GM23338 (cell line): ENCODE measurements around the gene RASGRF2. TPM values are rescaled to one million over a fixed set of nuclear protein-coding genes. Genes with fewer than 3 reads are reported as not detected.

ENCODE experiments used
- ATAC-seq: fragments of 200-7000 bp; cut with Tn5 transposase; 3 replicates; pipeline ENCODE4 v1.9.1; 2020
- DNase-seq: peaks from one replicate; pipeline ENCODE4 v3.0.0-alpha.2; 2015; ENCODE audit warnings: low spot score
- H2AFZ ChIP-seq: fragments of 200-600 bp; sonication (generic); 2 replicates; pipeline ENCODE4 v1.8.0; 2016; ENCODE audit warnings: antibody characterized with exemption, mild to moderate bottlenecking, moderate library complexity
- H3F3A ChIP-seq: fragments of 200-600 bp; sonication (generic); replicated peaks from 2 replicates; pipeline ENCODE4 v1.8.0; 2017; ENCODE audit warnings: antibody characterized with exemption, mixed run types, low read depth
- H3K27ac ChIP-seq: fragments of 200-600 bp; sonication (generic); 2 replicates; pipeline ENCODE4 v1.6.1; 2016; ENCODE audit warnings: low read depth
- H3K27me3 ChIP-seq: fragments of 200-600 bp; sonication (generic); 2 replicates; pipeline ENCODE4 v1.8.0; 2016; ENCODE audit warnings: mild to moderate bottlenecking, mixed run types, moderate library complexity; ENCODE audit not compliant: insufficient read depth
- H3K36me3 ChIP-seq: fragments of 200-600 bp; sonication (generic); 2 replicates; pipeline ENCODE4 v1.8.0; 2016; ENCODE audit warnings: mild to moderate bottlenecking; ENCODE audit not compliant: insufficient read depth
- H3K4me1 ChIP-seq: fragments of 200-600 bp; sonication (generic); 2 replicates; pipeline ENCODE4 v1.8.0; 2016; ENCODE audit warnings: mild to moderate bottlenecking, moderate library complexity; ENCODE audit not compliant: insufficient read depth
- H3K4me2 ChIP-seq: fragments of 200-600 bp; sonication (generic); 2 replicates; pipeline ENCODE4 v1.7.1; 2017; ENCODE audit warnings: mixed run types
- H3K4me3 ChIP-seq: fragments of 200-600 bp; sonication (generic); 2 replicates; pipeline ENCODE4 v1.6.1; 2016; ENCODE audit warnings: mixed run types
- H3K79me2 ChIP-seq: fragments of 200-600 bp; sonication (generic); replicated peaks from 2 replicates; pipeline ENCODE4 v1.8.0; 2017; ENCODE audit warnings: mild to moderate bottlenecking; ENCODE audit not compliant: insufficient read depth
- H3K9me2 ChIP-seq: fragments of 200-600 bp; sonication (generic); 2 replicates; pipeline ENCODE4 v1.8.0; 2017; ENCODE audit not compliant: insufficient read depth
- H4K20me1 ChIP-seq: fragments of 200-600 bp; sonication (generic); replicated peaks from 2 replicates; pipeline ENCODE4 v1.8.0; 2017; ENCODE audit warnings: mild to moderate bottlenecking; ENCODE audit not compliant: insufficient read depth
- H3K27ac Mint-ChIP-seq: 2 replicates; pipeline ENCODE4 v1.8.0; 2020; ENCODE audit warnings: inconsistent platforms, mild to moderate bottlenecking, moderate library complexity, mixed read lengths
- H3K27me3 Mint-ChIP-seq: 3 replicates; pipeline ENCODE4 v1.8.0; 2022; ENCODE audit warnings: low read depth, mild to moderate bottlenecking, moderate library complexity, mixed read lengths, inconsistent platforms; ENCODE audit not compliant: insufficient read depth, poor library complexity
- H3K36me3 Mint-ChIP-seq: 3 replicates; pipeline ENCODE4 v1.8.0; 2021; ENCODE audit warnings: low read depth, mild to moderate bottlenecking, inconsistent platforms, moderate library complexity, mixed read lengths
- H3K4me1 Mint-ChIP-seq: 3 replicates; pipeline ENCODE4 v1.8.0; 2020; ENCODE audit warnings: mild to moderate bottlenecking, inconsistent platforms, mixed read lengths
- H3K4me3 Mint-ChIP-seq: 3 replicates; pipeline ENCODE4 v1.8.0; 2021; ENCODE audit warnings: moderate library complexity, mild to moderate bottlenecking, inconsistent platforms, mixed read lengths
- H3K9me3 Mint-ChIP-seq: 3 replicates; pipeline ENCODE4 v1.8.0; 2020; ENCODE audit warnings: moderate library complexity, mild to moderate bottlenecking, inconsistent platforms, mixed read lengths
- CREB1 ChIP-seq: fragments of 250-450 bp; sonication (Bioruptor Pico); IDR thresholded peaks from 2 replicates; pipeline ENCODE4 v1.5.0; 2020; ENCODE audit warnings: low read depth, mild to moderate bottlenecking, moderate library complexity
- EZH2 ChIP-seq: fragments of 200-600 bp; sonication (generic); IDR thresholded peaks from one replicate; pipeline ENCODE4 v1.8.0; 2017; ENCODE audit warnings: antibody characterized with exemption, mild to moderate bottlenecking, low read depth; ENCODE audit not compliant: unreplicated experiment
- EZH2phosphoT487 ChIP-seq: fragments of 200-600 bp; sonication (generic); IDR thresholded peaks from one replicate; pipeline ENCODE4 v1.8.1; 2018; ENCODE audit warnings: antibody characterized with exemption; ENCODE audit not compliant: unreplicated experiment
- JUNB ChIP-seq: IDR thresholded peaks from one replicate; pipeline ENCODE4 v1.6.1; 2016; ENCODE audit warnings: antibody characterized with exemption; ENCODE audit not compliant: unreplicated experiment
- NANOG ChIP-seq: IDR thresholded peaks from 2 replicates; pipeline ENCODE4 v1.6.1; 2016; ENCODE audit warnings: antibody characterized with exemption, borderline replicate concordance
- POLR2AphosphoS5 ChIP-seq: IDR thresholded peaks from 2 replicates; pipeline ENCODE4 v1.6.1; 2016; ENCODE audit warnings: antibody characterized with exemption, low read depth
- STAT1 ChIP-seq: IDR thresholded peaks from one replicate; pipeline ENCODE4 v1.6.1; 2016; ENCODE audit warnings: antibody characterized with exemption; ENCODE audit not compliant: unreplicated experiment
- ZNF114 ChIP-seq: fragments of 250-450 bp; sonication (Bioruptor Pico); IDR thresholded peaks from 2 replicates; pipeline ENCODE4 v1.5.0; 2020; ENCODE audit warnings: mild to moderate bottlenecking, moderate library complexity
- ZNF331 ChIP-seq: fragments of 250-450 bp; sonication (Bioruptor Pico); IDR thresholded peaks from 2 replicates; pipeline ENCODE4 v1.5.0; 2020; ENCODE audit warnings: low read depth, mild to moderate bottlenecking, moderate library complexity
- polyA plus RNA-seq: library from polyadenylated mRNA; unstranded; fragments of >200 nt; fragmentation: Nextera tagmentation; extraction: Ambion mirVana; gene quantifications from 2 replicates; pipeline ENCODE4 v1.2.1, GENCODE V29; 2016
- total RNA-seq: library from RNA; depleted of rRNA; stranded (reverse); fragments of >200 nt; shearing (Covaris generic); gene quantifications from 2 replicates; pipeline ENCODE4 v1.2.3, GENCODE V29; 2014
- TF ChIP-seq, protein P1 (sequence below), 2 experiments: fragments of 200-600 bp in 1 of 2; sonication (generic) in 1 of 2; conservative IDR thresholded peaks; 2 replicates each; pipeline versions ENCODE4 v1.5.1 to v1.6.1; 2016 to 2017; ENCODE audit warnings: antibody characterized with exemption in 2 of 2, low read depth in 2 of 2, mild to moderate bottlenecking in 2 of 2, moderate library complexity in 1 of 2
- TF ChIP-seq, protein P2 (sequence below): IDR thresholded peaks from one replicate; pipeline ENCODE4 v1.6.1; 2018; ENCODE audit warnings: antibody characterized with exemption; ENCODE audit not compliant: unreplicated experiment
- TF ChIP-seq, protein P3 (sequence below): IDR thresholded peaks from 2 replicates; pipeline ENCODE4 v1.6.1; 2016; ENCODE audit warnings: antibody characterized with exemption

The RASGRF2 gene
- total and polyA plus RNA-seq, 2 experiments from 2014 or later: 5.0 to 19.2 TPM

DNA sequence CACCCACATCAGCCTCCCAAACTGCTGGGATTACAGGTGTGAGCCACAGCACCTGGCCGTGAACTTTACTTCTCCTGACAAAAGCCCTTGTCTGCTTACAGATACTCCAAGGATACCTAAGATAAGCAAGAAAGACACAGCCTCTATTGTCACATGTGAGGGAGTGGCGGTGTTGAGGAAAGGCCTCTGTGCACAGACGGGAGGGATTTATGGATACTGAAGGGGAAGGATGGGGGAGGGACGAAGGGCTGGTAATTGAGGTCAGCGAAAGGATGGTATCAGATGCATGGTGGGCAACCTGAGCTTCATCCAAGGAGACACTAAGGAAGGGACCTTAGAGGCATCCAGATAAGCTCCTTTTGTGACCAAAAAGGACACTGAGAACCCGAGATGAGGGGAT, 206.3 kb downstream of the RASGRF2 start:
- Histone ChIP-seq H3K27me3 (no peaks in the 10 kb centered on the region), H2AFZ (no peak overlapping the region), H3K79me2 (no peaks in the 10 kb centered on the region), H4K20me1 (no peaks in the 10 kb centered on the region), H3F3A (no peaks in the 10 kb centered on the region), H3K9me2 (0 out of 2 replicates have a peak, but pooled peaks cover 2% of the 10 kb centered on the region), H3K4me3 (no peak overlapping the region), H3K36me3 (no peaks in the 10 kb centered on the region), H3K27ac (no peak overlapping the region), H3K4me2 (no peak overlapping the region), H3K4me1 (no peaks in the 10 kb centered on the region)
- no peaks in the 10 kb centered on the region for H3K9me3 Mint-ChIP-seq
- TF ChIP-seq EZH2phosphoT487: no peak
- no peak for TF ChIP-seq EZH2
- no peak for TF ChIP-seq JUNB
- TF ChIP-seq CREB1: no peak
- no peak for TF ChIP-seq ZNF114 (CRISPR knock-in tag)
- no peak for TF ChIP-seq STAT1
- TF ChIP-seq NANOG: no peak
- no peak for TF ChIP-seq ZNF331
- TF ChIP-seq, protein P1, sequence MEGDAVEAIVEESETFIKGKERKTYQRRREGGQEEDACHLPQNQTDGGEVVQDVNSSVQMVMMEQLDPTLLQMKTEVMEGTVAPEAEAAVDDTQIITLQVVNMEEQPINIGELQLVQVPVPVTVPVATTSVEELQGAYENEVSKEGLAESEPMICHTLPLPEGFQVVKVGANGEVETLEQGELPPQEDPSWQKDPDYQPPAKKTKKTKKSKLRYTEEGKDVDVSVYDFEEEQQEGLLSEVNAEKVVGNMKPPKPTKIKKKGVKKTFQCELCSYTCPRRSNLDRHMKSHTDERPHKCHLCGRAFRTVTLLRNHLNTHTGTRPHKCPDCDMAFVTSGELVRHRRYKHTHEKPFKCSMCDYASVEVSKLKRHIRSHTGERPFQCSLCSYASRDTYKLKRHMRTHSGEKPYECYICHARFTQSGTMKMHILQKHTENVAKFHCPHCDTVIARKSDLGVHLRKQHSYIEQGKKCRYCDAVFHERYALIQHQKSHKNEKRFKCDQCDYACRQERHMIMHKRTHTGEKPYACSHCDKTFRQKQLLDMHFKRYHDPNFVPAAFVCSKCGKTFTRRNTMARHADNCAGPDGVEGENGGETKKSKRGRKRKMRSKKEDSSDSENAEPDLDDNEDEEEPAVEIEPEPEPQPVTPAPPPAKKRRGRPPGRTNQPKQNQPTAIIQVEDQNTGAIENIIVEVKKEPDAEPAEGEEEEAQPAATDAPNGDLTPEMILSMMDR (conservative IDR thresholded peaks at IDR 0.05; ENCODE audit: low read depth in 2 of 2): no peak
- TF ChIP-seq POLR2AphosphoS5: no peak
- TF ChIP-seq, protein P2, sequence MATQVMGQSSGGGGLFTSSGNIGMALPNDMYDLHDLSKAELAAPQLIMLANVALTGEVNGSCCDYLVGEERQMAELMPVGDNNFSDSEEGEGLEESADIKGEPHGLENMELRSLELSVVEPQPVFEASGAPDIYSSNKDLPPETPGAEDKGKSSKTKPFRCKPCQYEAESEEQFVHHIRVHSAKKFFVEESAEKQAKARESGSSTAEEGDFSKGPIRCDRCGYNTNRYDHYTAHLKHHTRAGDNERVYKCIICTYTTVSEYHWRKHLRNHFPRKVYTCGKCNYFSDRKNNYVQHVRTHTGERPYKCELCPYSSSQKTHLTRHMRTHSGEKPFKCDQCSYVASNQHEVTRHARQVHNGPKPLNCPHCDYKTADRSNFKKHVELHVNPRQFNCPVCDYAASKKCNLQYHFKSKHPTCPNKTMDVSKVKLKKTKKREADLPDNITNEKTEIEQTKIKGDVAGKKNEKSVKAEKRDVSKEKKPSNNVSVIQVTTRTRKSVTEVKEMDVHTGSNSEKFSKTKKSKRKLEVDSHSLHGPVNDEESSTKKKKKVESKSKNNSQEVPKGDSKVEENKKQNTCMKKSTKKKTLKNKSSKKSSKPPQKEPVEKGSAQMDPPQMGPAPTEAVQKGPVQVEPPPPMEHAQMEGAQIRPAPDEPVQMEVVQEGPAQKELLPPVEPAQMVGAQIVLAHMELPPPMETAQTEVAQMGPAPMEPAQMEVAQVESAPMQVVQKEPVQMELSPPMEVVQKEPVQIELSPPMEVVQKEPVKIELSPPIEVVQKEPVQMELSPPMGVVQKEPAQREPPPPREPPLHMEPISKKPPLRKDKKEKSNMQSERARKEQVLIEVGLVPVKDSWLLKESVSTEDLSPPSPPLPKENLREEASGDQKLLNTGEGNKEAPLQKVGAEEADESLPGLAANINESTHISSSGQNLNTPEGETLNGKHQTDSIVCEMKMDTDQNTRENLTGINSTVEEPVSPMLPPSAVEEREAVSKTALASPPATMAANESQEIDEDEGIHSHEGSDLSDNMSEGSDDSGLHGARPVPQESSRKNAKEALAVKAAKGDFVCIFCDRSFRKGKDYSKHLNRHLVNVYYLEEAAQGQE: no peak
- TF ChIP-seq, protein P3, sequence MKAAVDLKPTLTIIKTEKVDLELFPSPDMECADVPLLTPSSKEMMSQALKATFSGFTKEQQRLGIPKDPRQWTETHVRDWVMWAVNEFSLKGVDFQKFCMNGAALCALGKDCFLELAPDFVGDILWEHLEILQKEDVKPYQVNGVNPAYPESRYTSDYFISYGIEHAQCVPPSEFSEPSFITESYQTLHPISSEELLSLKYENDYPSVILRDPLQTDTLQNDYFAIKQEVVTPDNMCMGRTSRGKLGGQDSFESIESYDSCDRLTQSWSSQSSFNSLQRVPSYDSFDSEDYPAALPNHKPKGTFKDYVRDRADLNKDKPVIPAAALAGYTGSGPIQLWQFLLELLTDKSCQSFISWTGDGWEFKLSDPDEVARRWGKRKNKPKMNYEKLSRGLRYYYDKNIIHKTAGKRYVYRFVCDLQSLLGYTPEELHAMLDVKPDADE: no peak
- H3K36me3 Mint-ChIP-seq: no peaks in the 10 kb centered on the region; the same call in 2 of the 3 replicates
- ATAC-seq (no peak), DNase-seq (no peak)
- H3K27me3 Mint-ChIP-seq: no peaks in the 10 kb centered on the region
- H3K27ac Mint-ChIP-seq: no peak overlapping the region
- no peak overlapping the region for H3K4me3 Mint-ChIP-seq
- peaks cover 5% of the 10 kb centered on the region for H3K4me1 Mint-ChIP-seq
